GM19468 (cell line): Measurements from ENCODE around the gene OR9Q1.
"Not testable (repeated sequence)": the region's sequence is repeated elsewhere in the genome, so short reads cannot be mapped to it uniquely, and the experiment has no call there.

ENCODE experiments used
- ATAC-seq: cut with Tn5 transposase; IDR thresholded peaks from one replicate; pipeline ENCODE4 v1.9.1; 2021; ENCODE audit warnings: mild to moderate bottlenecking, moderate library complexity, moderate number of reproducible peaks; ENCODE audit not compliant: unreplicated experiment; ENCODE audit errors: extremely low read depth

The OR9Q1 gene, protein sequence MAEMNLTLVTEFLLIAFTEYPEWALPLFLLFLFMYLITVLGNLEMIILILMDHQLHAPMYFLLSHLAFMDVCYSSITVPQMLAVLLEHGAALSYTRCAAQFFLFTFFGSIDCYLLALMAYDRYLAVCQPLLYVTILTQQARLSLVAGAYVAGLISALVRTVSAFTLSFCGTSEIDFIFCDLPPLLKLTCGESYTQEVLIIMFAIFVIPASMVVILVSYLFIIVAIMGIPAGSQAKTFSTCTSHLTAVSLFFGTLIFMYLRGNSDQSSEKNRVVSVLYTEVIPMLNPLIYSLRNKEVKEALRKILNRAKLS

DNA sequence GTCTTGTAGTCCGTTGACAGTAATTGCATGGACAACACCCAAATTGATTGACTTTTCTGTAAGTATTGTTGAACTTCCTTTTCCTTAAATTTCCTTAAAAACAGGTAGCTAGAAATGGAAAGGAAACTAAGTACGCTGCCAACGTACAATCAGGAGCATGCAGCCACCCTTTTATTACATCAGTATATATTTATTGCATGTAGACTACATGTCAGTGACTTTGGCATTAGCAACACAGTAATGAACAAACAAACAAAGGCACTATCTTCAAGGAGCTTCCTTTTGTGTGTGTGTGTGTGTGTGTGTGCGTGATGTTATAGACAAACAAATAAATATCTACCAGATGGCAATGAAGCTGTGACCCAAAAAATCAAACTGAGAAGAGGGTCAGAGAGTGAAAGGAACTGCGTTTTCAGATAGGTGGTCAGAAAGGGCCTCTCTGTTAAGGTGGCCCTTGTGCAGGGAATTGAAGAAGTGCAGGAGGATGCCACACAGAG lies at the start of gene OR9Q1:
Gene OR9Q1 (plus strand): TSS at position 447 of the 497 bp plus-strand sequence. CDS start 155,564 bp downstream, outside the sequence.
- ATAC-seq = no peak

DNA sequence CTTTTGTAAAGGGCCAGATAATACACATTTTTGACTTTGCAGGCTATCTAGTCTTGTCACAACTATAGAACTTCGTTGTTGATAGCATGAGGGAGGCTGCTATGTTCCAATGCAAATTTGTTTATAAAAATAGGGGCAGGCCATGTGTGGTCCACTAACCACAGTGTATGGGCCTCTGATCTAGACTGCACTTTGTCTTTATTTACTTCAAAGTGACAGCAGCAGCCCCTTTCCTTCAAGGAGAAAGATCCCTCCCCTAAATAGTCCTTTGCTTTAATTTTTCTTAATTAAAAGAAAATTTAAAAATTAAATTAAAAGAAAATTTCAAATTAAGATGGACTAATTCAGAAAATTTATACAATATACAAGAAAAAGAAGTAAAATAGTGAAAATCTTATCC lies 49.5 kb upstream of the OR9Q1 start:
- no peak for ATAC-seq

DNA sequence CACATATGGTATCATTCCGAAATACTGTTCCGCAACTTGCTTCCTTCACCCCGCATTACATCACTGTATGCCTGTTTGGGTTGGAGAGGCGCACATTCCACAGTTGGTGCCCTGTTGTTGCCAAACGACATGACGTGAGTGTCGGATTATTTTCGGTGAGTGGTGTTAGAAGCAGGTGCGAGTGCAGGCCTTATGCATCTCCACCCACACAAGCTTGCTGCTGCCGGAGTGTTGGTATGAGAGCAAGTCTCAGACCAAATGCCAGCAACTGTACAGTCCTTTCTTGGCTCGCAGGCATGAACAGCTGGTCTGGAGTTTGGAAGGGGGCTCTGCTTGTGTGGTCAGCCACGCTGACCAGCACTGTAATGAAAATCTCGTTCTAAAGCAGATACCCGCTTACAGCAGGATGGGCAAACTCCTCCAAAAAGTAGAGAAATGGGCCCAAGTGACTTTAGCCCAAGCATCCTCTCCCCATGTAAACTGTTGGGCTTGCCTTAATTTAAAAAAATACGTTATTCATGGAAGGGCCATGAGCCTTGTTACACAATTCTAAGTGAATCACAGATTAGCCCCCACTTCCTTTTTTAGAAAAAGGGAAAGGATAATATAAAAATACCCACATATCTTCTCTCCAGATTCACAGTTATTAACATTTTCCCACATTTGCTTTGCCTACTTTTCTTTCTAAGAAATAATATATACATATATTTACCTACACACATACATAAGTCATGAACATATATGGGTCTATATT lies 48.7 kb upstream of the OR9Q1 start:
- no peak for ATAC-seq

DNA sequence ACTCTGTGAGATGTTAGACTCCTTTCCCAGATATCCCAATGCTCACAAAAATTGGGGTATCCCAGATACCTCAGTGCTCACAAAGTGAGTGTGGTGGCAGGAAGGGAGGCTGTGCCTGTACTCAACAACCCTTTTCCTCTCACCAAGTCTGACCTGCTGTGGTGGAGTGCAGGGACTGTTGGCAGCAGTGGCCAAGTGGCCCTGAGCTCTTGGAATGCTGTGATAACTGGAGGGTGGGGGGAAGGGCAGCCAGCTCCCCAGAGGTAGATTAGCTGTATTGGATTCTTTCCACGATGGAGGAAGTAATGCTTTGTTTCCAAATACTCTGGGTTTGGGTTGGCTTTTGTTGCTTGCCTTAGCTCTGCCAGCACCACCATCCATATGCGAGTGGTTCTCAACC lies 46.0 kb upstream of the OR9Q1 start:
- ATAC-seq = no peak

DNA sequence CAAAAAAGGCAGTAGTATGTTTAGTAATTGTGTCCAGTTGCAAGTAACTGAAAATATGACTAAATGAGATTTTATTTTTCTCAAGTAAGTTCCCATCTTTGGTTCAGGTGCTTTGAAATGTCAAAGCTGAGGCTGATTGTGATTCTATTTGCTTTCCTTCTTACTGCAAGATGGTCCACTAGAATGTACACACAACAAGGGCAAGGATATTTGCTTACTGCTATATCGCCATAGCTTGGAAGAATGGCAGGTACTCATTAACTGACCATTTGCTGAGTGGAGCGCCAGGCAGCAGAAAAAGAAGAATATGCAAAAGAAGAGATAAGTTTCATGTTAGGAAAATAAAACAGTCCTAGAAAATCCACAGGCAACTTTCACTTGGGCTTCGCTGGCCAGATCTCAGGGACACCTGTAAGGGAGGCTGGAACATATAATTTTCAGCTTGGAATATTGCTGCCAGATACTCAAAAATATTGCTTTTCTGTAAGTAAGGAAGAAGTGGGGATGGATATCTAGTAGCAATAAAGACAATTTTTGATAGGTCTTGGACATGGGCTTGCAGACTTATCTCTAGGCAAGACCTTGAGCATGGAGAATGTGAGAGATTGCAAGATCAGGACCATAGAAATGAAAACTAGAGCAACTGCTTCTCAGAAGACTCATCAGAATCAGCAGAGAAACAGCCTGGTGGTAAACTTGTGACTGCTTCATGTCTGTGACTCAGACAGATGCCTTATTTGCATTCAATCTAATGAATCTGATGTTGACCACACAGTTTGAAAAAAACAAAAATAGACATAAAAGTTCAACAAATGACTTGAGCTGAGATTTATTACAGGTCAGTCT lies 44.8 kb upstream of the OR9Q1 start:
- no peak for ATAC-seq

DNA sequence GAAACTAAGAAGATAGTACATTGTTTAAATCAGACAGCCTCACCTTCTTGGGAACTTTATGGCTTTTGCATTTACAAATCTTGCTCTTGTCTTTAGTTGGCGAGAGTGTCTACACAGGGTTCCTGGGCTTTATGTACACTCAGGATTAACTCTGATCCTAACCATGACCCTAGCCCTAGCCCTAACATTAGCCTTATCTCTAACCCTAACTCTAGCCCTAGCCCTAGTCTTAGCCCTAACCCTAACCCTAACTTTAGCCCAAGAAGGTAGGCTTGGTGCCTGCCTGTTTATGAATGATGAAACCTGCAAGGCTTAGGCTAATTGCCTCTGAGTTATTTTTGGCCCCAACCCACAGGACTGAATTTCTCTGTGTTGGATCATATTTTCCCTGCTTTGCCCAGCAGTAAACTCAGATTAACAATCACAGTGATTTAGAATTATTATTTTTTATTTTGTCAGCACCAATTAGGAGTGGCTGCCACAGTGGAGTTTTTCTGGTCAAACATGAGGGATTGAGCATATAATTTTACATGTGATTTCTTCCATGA lies 44.1 kb upstream of the OR9Q1 start:
- no peak for ATAC-seq

DNA sequence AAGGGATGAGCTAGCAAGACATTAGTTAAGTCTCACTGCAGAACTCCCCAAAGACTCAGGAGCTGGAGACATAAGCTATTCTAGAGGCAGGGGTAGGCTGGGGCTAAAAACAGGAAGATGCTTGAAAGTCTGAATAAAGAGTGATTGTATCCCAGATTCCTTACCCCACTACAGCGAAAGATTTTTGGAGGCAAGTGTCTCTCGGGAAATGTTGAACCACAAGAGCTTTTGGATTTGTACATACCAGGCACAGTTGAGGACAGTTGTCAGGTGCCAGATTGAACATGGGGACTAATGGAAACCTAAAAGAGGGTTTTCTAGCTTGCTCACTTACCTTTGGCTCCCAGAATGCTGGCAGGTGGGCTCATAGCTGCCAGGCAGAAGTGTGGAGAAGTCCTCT lies 43.5 kb upstream of the OR9Q1 start:
- ATAC-seq = no peak

DNA sequence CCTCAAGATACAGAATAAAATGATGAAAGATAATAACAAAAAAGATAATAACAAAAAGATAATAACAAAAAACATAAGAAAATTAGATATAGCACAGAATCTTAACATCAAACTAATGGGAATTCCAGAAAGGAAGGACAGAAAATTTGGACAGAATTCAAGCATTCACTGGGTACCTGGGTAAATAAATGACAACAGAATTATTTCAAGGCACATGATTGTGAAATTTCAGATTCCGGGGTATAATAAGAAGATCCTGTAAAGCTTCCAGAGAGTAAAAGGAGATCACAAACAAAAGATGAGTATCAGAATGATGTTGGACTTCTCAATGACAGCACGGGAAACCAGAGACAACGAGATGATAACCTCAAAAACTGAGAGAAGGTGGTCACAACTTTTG lies 42.1 kb upstream of the OR9Q1 start:
- ATAC-seq = no peak

DNA sequence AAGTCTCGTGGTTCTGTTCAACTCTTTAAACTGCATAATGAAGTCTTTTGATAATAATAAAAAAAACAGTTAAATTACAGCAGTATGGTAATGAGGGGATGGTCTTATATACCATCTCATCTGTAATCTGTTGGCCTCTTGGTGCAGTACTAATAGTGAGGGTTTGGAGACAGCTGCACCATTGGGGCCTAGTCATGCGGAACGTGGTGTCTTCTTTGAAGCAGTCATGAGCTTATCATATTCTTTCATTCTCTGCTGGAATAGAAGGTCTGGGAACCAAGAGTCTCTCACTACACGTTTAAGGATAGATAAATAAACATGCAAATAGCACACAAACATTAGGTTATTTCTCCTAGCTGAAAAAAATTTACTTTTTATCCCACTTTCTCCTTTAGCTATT lies 40.9 kb upstream of the OR9Q1 start:
- ATAC-seq = no peak

DNA sequence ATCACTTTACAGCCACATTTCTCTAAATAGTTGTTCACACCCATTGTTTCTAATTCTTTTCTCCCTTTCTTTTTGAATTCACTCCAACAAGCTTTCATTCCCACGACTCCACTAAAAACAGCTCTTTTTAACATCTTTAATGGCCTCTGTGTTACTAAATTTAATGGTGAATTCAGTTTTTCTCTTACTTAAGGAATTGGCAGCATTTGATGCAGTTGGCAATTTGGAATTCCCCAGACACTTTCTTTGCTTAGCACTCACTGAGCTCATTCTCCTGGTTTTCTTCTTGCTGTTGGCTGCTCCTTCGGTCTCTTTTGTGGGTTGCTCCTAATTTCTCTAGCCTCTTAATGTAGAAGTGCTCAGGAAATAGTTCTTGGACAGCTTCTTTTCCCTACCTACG lies 40.5 kb upstream of the OR9Q1 start:
- no peak for ATAC-seq

DNA sequence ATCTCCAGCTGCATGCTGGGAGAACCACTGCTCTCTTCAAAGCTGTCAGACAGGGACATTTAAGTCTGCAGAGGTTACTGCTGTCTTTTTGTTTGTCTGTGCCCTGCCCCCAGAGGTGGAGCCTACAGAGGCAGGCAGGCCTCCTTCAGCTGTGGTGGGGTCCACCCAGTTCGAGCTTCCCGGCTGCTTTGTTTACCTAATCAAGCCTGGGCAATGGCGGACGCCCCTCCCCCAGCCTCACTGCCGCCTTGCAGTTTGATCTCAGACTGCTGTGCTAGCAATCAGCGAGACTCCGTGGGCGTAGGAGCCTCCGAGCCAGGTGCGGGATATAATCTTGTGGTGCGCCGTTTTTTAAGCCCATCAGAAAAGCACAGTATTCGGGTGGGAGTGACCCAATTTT lies 24.2 kb upstream of the OR9Q1 start:
- not testable (repeated sequence) for ATAC-seq

DNA sequence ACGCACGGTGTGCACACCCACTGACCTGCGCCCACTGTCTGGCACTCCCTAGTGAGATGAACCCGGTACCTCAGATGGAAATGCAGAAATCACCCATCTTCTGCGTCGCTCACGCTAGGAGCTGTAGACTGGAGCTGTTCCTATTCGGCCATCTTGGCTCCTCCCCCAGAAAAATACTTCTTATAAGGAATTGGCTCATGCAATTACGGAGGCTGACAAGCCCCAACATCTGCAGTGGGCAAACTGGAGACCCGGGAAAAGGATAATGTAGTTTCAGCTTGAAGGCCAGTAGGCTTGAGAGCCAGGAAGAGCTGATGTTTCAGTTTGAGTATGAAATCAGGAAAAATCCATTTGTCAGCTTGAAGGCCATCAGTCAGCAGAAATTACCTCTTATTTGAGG lies 23.7 kb upstream of the OR9Q1 start:
- not testable (repeated sequence) for ATAC-seq

DNA sequence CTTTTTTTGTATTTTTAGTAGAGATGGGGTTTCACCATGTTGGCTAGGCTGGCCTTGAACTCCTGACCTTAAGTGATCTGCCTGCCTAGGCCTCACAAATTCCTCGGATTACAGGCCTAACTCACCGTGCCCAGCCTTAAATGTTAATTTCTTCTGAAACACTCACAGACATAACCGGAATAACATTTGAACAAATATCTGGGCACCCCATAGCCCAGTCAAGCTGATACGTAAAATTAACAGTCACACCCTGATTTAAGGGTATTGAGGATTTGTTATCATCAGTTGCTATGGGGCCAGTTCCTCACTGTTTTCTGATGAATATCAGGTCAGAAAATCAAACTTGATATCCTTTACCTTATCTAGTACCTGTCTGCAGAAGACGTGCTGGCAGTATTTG lies 23.0 kb upstream of the OR9Q1 start:
- no peak for ATAC-seq

DNA sequence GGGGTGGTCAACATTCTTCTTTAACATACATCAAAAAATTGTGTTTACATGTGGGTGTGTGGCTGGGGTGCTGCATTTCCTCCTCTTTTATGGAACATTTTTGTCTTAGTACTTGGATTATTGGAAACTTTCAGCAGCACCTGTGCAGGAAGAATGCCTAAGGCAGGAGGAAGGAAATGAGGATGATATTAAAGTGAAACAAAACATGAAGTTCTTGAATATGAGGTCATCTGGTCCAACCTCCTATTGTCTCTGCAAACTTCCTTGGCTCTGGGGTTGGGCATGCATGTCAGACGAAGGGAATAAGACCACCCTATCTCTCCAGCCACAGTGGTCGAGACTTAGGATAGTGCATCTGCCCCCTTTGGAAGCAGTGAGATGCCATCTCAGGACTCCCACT lies 20.6 kb upstream of the OR9Q1 start:
- ATAC-seq = no peak

DNA sequence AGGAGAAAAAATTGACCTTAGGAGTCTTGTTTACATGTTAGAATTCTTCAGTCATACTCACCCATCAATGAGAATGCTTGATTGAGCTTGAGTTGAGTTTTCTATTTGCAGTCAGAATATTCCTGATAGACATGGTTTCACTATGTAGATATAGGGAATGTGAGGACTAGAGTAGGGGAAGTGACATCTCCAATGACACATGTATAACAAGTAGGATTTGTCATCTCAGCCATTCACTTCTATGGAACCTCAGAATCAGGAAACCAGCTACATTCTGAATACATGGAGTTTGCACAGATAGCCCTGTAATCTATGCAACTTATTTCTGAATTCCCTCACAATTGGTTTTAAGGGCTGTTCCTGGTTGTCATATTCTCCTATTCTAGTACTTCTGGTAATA lies 20.1 kb upstream of the OR9Q1 start:
- ATAC-seq = no peak

DNA sequence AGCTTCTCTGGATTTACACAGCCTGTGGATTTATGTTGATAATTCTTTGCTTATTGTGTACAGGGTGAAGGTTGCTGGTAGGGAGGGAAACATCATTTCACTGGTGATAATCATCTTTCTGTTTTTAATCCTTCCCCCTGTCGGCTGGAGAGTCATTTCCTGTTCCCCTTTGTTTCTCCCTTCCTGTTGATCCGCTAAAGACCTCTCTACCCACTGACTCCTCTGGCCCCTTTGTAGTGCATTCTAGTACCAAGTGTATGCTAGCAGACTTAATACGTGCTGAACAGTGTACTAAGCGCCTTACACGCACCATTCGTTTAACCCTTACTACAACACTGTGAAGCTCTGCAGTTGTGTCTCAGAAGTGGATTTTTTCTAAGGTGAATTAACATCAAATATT lies 19.0 kb upstream of the OR9Q1 start:
- no peak for ATAC-seq

DNA sequence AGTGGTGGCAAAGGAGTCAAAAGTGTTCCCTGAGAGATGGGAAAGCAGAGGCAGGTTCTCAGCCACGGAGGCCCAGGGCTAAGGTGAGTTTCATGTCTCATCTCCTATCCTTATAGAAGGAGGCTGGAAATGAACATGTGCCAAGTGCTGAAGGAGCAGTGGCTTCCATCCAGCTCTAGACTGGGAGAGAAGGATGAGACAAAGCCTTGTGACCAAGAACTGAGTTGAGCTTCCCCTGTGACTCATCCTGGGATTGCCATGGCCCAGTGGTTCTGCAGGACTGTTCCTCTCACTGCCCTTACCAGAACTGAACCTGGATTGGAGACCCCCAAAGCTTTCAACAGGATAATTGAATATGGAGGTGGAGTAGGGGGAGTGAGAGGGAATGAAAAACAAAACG lies 16.7 kb upstream of the OR9Q1 start:
- ATAC-seq = no peak

DNA sequence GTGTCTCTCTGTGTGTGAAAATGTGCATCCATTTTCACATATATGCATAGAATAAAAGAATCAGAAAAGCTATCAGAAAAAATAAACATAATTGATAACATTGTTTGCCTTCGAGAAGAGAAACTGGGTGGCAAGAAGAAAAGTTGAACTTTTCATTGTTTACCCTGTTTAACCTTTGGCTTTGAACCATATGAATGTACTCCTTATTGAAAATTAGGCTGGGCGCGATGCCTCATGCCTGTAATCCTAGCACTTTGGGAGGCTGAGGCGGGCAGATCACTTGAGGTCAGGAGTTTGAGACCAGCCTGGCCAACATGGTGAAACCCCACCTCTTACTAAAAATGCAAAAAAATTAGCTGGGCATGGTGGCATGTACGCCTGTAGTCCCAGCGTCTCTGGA lies 11.9 kb upstream of the OR9Q1 start:
- no peak for ATAC-seq

DNA sequence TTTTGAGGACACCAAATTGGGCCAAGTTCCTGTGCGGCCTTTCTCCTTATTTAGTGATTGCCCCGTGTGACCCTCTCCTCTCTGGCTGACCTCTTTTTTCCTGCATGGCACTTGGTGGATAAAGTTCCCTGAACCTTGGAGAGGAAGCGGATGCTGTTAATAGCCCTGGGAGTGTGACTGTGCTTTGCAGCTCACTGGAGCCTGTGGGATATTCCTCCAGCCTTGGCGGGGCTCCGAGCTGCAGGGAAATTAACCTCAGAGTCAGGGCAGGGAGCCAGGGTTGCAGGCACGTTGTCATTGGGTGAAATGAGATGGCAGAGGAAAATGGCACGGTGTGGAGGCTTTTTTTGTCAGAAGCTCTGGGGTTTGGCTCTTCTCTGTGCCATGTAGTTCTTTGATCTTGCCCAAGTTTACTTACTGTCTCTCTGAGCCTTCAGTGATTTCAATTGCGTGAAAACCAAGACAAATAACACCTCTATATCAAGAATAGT lies 965 bp downstream of the OR9Q1 start:
- ATAC-seq = no peak

DNA sequence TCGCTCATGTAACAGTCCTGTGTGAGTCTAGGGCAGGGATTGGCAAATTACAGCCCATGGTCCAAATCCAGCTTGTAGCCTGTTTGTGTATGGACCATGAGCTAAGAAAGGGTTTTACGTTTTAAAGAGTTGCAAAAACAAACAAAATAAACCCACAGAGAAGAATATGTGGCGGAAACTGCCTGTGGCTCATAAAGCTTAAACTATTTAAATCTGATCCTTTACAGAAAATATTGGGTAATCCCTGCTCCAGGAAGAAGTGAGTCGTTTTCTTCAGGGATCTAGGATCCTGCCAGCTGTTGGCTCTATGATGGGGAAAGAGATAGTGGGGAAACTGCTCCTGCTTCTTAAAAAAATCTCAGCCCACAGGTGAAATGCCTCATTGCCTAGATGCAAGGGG lies 3.7 kb downstream of the OR9Q1 start:
- no peak for ATAC-seq
